ENCODE data around the gene DOCK1.

The DOCK1 gene

DNA sequence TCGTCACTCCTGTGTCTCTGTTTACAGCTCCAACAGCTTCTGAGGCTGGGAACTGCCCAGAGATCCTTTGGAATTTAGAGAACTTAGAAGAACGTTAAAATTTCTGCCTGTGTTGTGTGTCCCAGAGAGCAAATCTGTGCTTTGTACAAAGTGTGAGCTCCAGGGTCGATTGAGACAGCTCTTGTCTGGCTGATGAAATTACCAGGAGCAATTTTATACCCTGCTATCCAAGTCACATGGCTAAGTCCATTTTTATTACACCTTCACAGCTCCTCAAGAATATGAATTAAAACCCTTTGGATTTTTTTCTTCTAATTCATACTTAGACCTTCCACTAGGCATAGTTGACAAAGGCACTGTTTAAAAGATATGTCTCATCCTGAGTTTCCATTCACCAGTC, 337.7 kb downstream of the DOCK1 start:
- no peak for DNase-seq

DNA sequence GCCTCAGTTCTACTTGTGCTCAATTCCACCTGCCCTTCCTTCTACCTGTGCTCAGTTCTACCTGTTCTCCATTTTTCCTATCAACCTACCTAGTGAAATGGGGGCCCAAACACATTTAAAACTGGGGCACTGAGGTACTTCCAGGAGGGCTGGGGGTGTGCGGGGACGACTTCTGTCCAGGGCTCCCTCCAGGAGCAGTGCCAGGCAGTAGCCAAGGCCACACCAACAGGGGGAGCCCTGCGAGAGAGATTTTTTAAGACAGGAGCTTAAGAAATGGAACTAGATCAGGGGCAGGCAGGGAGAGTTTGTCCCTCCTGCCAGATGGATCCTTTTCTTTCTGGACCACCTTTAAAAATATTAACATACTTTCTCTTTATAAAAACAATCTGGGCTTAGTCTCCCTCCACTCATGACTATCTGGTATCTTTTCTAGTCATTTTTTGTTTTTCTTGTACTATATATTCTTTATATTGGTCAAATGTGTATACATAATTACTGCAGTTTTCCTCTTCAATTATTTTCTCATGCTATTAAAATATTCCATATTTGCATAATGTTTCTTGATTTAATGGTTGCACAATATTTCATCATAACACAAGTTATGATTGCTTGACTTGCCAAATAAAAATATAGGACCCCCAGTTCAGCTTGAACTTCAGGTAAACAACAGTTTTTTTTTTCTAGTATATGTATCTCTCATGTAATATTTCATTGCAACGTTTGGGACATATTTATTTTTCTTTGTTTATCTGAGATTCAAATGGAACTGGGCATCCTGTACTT, 338.5 kb downstream of the DOCK1 start:
- DNase-seq = no peak

DNA sequence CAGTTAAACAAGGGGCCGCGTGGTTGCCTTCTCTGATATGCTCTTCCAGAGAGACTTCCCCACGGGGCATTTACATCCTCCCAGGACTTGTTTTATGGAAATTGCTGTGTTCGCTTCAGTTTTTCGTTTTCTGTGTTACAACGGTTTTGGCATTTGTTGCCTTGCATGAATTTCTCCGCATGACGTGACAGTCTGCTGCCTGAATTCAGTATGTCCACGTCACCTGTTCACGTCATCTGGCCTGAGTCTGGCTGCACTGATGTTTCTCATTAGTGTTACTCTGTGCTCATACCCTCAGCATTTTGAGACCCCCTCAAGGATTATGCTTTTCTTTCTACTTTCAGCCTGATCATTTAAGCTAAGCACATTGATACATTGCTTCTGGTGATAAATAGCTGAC, 340.2 kb downstream of the DOCK1 start:
- DNase-seq = no peak

DNA sequence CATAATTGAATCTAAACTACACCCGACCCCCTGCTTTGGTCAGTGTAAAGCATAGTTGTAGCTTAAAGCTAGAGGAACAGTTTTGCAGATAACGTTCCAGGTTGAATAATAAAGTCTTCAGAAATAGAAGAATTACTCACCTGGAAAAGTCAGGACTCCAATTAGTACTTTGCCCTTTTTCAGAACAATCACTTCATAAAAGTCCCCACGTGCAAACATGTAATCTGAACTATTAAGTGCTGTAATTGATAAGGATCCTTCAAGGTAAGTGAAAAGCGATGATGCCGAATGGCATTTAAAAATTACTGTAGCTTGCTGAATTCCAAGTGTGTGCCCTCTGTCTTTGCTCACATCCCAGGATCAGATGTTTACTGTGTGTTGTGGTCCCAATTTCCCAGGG, 344.8 kb downstream of the DOCK1 start:
- DNase-seq = no peak

DNA sequence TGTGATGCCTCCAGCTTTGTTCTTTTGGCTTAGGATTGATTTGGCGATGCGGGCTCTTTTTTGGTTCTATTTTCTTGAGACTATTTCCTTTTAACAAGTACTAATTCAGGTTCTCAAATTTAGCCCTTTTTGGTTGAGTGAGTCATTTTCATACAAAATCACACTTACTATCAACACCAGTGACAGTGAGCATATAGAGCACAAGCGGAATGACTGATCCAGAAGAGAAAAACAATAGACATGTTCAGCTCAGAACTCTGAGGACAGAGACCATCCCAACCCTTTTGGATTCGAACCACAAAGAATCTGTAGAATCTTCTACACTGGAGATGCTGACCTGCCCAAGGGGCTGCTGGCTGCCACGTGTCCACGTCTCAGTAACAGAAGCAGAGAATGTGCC, 347.6 kb downstream of the DOCK1 start:
- no peak for DNase-seq

DNA sequence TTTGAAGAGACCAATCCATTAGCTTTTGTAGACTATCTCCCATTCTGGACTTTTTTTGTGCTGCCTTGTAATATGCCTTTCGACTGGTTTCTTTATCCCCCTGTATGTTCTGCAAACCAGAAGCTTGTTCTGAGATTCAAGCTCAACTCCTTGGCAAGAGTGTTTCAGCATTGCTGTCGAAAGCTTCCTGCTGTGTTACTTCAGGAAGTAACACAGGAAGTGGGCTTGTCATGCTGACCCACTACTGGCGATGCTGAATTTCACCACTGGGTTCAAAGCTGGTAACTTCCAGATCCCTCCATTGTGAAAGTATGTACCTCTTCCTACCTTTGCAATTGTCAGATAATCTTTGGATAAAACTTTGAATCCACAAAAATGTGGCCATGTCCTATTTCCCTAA, 349.0 kb downstream of the DOCK1 start:
- DNase-seq = no peak

DNA sequence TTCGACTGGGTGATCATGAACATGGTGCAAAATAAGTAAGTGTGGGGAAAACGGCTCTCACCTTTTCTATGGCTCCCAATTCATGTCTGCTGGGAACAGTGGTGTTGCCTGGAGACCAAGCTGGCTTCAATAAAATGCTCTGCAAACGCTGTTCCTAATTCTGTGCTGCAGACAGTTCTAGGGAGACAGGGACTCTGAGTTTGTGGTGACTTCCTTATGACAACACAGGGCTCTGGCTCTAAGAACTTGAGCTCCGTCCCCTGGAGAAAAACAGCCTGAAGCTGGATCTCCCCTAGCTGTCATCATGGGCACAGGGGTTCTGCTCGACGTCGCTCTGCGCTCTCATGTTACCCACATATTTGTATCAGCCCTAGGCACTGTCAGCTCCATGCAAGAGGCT, 352.2 kb downstream of the DOCK1 start:
- DNase-seq = no peak

DNA sequence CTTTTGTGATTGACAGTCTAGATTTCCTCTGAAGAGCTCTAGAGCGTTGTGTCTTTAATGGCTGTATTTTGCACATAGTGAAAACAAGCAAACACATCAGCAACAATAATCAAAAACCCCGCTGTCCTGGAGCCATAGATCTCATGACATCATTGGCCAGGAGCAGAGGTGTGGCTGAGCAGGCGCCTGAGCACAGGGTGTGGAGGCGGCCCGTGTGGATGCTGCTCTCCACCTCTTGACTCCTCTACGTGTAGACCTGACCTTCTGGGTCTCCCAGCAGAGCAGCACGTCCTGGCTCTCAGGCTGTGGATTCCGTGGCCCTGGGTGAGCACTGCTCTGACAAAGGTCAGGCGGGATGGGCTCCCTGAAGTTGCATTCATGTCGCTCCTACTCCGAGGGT, 354.1 kb downstream of the DOCK1 start:
- DNase-seq = no peak

DNA sequence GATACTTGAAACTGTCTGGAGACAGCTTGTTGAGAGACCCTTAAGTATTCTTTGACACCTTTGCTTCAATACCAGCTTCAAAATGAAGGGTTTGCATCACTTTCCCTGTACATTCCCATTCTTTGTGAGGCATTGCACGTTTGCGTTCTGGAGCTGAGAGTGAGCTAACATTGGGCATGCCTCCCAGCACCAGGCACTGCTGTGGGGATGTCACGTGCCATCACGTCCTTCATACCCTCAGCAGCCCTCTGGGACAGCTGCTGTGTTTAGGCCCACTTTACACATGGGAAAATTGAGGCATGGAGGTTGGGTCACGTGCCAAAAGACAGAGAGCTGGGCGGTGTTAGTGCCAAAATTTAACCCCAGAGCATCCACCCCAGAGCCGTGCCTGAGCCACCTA, 357.4 kb downstream of the DOCK1 start:
- no peak for DNase-seq

DNA sequence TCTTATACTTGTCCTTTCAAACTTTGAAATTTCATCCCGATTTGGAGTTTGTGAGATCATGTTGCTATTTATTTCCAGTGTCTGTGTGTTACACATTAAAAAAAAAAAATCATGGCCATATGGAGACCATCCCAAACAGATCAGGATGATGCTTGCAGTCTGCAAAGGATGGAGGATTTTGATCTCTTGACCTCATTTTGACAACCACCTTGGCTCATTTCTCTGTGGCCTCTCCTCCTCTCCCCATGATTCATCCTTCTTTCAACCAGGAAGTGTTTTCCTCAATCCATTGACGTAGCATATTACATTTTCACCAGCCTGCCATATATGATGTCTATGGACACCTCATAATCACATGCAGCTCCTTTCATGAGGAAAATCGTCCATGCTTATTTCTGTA, 360.1 kb downstream of the DOCK1 start:
- DNase-seq = no peak

DNA sequence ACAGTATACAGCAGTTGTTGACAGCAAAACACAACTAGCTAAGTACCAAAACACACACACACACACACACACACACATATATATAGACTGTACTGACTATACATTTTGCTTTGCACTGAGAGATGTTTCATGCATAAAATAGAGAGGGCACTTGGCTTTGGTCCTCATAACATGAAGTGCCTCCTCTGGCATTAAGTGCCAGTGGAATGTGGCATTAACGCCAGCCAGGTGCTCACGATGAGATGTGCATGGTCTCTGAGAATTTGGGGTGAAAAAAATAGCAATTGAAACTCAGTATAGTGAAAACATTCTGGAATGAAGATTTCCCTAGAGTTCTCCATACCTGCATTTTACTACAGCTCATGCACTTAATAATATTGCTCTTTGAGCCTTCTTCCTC, 361.2 kb downstream of the DOCK1 start:
- DNase-seq = no peak

DNA sequence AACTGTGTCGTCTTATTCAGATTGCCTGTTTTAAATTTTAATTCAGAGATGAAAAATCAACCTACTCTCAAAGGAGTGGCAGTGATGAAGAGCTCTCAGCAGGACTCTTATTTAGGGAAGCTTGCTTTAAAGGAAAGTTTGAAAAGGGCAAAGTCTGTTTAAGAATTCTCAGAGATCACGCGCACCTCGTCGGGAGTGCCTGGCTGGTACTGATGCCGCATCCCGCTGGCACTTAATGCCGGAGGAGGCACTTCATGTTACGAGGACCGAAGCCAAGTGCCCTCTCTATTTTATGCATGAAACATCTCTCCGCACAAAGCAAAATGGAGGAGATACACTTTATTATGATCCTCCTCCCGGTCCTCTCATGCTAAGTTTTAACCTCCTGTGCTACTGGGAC, 362.2 kb downstream of the DOCK1 start:
- DNase-seq = no peak

DNA sequence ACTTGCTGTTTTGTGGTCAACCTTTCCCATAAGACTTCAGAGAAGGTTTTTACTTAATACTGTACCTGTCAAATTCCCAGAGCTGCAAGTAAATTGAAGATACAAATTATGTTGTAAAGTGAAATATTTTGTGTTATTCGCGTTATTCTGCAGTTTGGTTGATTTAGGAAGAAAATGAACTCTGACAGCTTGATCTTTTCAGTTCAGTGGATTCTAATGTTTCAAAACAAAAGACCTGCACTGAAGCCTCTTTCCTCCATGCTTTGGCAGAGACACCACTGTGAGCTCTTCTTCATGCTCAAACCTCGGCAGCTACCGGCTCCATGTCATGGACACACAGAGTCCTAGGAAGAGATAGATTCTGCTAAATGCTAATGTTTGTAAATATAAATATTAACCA, 366.8 kb downstream of the DOCK1 start:
- no peak for DNase-seq

DNA sequence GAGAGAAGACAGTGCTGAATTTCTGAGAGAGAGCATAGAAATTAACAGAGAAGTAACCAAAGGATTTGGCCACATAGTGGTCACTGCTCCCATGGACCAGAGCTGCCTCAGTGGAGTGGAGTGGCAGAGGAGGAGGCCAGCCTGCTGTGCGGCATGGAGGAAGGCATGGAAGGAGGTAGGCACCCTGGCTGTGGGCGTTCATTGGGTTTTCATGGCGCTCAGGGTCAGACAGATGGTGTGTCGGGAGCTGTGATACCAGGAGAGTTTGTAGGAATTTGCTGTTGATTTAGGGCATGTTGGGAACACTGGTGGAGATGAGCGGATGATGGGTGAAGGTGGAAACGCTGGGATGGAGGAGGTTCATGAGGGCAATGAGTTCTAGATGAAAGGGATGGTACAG, 370.0 kb downstream of the DOCK1 start:
- no peak for DNase-seq

DNA sequence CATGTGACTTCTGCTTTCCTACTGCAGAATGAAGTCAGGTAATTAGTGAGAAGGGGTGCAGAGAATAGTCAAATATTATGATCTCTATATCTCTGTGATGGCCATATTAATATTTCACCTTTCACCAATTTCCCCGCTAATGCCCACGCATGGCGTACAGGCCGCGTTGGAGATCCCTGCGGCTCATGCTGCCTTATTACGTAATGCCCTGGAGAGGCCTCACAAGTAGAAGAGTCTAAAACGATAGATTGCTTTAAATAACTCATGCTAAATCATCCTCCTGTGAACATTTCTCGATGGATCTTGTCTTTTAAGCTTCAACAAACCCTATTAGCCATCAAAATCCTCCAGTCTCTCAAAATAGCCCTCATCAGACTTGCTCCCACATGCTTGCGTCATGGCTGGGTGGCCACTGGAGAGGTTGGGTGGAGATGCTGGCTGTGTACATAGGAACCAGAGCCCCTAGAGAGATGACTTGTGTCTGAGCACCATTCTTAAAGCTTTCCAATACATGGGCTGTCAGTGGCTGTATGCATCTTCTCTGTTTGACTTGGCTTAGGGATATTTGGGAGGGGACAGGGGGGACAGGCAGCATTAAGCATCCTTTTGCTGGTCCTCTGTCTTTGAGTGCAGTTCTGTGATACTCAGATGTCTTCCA, 370.7 kb downstream of the DOCK1 start:
- DNase-seq = no peak

DNA sequence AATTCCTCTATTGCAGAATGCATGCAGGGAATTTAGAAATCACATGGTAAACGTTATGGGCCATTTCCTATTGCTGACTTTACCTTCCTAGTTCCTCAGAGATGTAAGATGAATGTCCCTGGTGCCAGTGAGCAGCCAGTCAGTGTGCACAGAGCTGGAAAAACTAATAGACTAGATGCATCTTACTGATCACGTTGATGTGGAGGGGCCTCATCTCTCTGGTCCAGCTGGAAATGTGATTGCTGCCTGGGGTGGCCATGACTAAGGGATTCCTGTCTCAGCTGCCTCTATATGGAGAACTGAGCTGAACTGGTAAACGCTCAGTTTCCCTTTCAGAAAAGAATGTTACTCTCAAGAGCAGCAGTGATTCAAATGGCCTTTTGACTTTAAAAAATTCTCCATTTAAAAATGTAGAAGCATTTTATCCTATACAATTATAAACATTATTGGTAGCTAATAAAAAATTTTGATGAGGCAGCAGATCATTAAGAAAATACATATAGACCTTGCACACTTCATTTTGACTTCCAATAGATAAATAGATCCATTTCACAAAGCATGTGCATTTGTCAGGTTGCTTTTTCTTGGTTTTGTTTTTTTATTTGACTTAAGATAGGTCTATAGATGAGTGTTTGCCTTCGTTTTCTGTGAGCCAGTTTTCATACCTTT, 371.7 kb downstream of the DOCK1 start:
- no peak for DNase-seq

DNA sequence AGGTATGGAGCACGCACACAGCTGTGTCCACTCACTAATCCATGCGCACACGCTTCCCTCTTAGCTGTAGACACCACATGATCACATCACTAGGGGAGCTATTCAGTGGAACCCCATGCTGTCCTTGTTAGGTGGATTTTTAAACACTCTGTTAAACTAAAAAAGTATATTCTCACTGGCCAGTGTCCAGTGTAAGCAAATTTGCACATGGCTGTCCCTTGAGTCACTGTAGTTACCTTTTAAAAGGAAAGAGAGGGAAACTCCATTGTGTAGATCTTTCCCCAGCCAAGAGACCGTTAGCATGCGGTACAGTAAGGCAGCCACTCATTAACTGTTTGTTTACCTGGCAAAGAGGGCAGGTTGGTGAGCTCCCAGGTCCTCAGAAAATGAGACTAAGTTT, 372.8 kb downstream of the DOCK1 start:
- DNase-seq = no peak

DNA sequence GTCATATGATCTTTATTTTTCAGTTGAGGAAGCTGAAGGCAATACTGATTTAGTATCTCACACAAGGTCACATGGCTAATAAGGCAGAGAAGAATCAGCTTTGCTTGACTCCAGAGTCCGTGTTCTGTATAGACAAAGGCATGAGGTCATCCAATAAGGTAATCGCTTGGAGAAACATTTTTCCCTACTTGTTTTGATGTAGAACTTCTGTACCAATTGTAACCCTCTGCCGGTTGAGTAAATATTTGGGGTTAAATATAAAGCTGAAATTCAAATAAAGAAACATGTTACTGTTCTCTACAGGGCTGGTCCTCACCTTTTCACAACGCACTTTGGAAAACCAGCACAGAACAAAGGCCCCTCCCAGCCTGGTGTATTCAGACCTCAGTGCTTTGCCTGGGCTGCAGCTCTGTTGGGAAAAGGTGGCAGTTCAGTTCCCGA, 374.1 kb downstream of the DOCK1 start:
- DNase-seq = no peak

DNA sequence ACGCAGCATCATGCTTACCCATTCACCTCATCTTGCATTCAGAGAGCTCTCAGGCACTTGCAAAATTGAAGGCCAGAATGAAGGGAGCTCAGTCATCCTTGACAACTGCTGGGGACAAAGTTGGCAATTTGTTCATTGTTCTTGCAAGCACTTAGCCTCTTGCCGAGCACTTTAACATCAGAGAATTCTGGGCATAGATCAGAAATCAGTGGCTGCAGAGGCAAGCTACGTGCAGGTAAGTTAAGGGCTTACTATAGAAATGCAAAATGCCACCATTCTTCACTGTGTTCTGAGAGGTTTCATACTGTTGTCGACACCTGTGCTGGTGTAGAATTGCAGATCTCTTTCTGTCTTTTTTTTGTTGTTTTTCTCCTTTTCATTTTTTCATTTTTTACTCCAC, 375.2 kb downstream of the DOCK1 start:
- DNase-seq = no peak

DNA sequence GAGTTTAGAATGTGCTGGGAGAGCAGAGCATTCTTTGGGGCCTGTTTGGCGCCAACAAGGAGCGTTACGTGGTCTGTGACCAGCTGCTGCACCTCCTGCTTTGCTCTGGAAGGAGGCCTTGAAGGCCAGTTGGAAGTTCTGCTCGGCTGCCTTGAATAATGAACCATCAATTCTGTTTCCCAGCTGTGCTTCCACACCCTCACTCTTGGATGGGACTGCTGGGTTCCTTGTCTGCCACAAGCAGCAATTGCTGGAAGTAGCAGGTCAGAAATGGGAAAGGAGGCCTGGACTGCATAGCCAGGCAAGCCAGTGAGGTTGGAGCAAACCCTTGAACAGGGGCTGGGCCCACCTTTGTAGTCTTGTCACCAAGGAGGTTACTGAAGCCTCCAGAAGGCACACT, 377.8 kb downstream of the DOCK1 start:
- peak; percentile 5 for DNase-seq

DNA sequence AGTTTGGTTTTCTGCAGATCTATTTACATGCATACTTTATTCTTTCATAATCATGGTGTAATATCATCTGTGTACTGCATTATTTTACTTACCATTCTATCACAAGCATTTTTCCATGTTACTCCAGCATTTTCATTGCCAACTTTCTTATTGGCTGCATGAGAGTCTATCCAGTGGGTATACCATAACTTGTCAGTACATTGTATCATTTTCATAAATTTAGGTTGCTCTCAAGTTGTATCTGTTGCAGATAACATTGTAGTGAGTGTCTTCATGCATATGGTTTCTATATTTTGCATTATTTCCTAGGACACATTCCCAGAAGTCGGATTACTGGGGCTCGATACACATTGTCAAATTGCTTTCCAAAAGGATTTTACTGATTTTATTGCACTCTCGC, 378.3 kb downstream of the DOCK1 start:
- DNase-seq = no peak

DNA sequence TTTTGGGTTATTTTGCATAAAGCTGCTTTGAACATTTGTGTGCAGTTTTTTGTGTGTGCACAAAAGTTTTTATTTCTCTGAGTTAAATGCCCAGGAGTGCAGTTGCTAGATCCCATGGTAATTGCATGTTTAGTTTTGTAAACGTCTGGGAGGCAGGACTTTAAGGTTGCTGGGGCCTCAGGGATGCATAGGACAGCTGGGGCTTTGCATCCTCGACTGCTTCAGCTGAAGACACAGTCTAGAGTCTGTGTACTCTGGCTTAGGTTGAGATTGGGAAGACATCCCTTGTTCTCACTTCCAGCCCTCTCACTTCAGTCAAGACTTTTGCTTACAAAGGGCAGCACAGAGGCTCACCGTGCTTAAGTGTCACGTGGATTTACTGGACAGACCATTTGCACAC, 385.6 kb downstream of the DOCK1 start:
- DNase-seq = no peak

DNA sequence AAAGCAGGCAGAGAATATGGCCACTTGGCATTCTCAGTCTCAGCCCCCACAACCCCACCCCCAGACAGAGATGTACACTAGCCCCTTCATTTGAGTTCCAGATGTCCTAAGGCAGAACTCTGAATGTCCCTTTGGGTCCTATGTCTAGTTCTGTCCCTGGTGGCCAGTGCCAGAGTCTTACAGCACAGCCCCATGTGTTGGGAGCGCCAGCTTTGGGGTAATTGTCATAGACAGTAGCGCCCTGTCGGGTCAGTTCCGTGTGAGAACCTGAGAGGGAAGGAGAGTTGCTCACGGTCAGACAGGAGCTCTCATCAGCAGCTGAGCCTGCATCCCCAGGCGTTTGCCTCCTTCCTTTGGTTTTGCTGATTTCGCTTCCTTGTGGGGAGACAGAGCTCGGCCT, 386.1 kb downstream of the DOCK1 start:
- no peak for DNase-seq

DNA sequence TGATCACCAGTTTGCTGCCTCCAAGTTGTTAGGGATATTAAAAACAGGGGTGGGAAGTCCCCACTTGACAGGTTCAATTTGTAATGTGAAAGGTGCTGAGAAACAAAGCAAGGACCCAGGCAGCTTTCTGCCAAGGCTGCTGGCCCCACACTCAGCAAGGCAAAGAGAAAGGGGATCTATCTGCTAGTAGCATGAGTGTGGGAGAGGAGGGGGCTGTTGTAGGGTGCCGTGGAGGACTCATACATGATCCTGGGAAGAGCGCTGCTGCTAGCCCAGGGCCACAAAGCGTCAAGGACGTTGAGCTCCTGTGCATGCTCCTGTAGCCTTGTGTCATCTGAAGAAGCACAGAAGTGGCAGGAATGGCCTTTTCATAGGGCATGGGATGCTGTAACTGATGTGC, 387.7 kb downstream of the DOCK1 start:
- DNase-seq = no peak

Measured in NCI-H1694 treated with DMSO at 0.1 percent for 48 hours (cell line).